ENCODE measurements around the gene SPN.
A peak's percentile ranks its signal among the peaks of the same experiment; 100 is the strongest.
"Not testable (repeated sequence)": the region's sequence is repeated elsewhere in the genome, so short reads cannot be mapped to it uniquely, and the experiment has no call there.

SPN gene

GRCh38 chr16:29646947-29647346 is 16.1 kb upstream of the SPN start:
- no peak for DNase-seq (ENCODE audit: low spot score)

DNA sequence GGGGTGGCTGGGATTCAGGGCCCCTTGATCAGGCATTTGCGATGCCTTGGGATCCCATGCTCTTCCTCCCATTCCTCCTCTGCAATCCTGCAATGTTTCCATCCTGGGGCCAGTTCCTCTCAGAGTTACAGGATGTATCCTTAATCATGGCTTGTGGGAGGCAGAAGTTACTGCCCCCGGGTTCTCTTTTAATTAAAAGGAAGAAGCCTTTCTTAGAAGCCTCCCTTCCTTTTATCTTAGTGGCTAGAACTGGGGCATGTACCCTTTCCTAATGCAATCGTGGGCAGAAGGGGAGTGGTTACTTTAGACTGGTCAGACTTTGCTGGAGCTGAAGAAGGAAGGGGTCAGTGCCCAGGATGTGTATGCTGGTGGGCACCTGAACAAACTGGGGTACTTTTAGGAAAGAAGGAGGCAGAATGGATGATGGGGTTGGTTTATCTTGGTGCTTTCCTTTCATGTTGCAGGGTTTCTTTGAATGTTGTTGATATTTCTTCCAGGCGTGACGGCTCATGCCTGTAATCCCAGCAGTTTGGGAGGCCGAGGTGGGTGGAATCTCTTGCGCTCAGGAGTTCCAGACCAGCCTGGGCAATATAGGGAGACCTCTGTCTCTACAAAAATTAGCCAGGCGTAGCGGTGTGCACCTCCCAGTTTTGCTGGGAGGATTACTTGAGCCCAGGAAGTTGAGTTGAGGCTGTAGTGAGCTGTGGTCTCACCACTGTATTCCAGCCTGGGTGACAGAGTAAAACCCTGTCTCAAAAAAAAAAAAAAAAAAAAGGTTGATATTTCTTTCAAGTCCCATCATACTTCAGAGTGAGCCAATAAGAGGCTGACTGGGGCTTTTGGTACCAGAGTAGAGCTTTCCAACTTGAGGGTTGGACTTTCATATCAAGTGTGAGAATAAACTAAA is 13.2 kb upstream of the SPN start:
- DNase-seq (ENCODE audit: low spot score) = no peak

DNA sequence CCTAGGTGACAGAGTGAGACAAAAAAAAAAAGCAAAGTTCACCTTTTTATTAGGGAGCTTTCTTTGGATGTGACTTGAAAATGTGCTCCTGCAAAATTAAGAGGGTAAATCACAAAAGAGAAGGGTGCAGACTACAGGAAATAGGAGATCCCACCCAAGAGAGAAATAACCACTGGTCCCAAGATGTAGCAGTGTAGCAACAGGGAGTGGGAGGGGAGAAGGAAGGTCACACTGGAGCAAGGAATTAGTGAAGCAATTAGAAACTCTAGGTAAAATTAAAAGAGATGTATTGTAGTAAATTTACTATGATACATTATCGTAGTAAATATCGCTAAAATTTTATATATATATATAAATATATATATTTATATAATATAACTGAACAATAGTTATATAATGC is 12.3 kb upstream of the SPN start:
- no peak for DNase-seq (ENCODE audit: low spot score)

DNA sequence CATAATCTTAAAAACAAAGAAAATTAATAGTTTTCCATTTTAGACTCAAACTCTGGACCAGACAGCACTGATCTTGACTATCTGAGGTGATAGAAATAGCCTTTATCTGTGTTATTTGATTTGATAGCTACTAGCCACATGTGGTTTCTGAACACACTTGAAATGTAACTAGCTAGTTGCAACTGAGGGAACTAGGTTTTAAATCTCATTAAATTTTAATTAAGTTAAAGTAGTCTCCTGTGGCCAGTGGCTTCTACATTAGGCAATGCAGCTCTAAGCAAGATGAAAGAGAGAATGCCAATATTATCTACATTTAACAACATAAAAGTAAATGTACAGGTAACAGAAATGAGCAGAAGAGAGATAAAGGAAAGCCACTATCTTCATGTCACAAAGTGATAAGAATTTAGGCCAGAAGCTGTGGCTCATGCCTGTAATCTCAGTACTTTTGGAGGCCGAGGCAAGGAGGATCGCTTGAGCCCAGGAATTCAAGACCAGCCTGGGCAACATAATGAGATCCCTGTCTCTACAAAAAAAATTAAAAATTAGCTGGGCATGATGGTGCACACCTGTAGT is 11.2 kb upstream of the SPN start:
- no peak for DNase-seq (ENCODE audit: low spot score)

DNA sequence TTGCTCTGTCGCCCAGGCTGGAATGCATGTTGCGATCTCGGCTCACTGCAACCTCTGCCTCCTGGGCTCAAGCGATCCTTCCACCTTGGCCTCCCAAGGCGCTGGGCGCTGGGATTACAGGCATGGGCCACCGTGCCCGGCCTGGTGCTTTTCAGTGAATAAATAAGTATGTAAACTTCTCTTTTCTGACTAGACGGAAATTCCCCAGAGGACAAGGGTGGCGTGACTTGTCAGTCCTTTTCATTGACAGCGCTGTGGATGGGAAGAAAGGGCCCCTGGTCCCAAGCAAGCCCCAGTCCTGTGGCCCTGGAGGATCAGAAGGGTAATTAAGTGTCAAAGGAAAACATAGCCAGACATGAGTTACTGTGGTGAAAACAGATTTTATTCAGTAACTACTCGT is 9.6 kb upstream of the SPN start:
- no peak for DNase-seq (ENCODE audit: low spot score)

- DNase-seq (ENCODE audit: low spot score) = not testable (repeated sequence)
Observed at GRCh38 chr16:29653890-29654289, 9.2 kb upstream of the SPN start.

GRCh38 chr16:29656688-29657523 is 6.1 kb upstream of the SPN start:
- DNase-seq (ENCODE audit: low spot score) = no peak

DNA sequence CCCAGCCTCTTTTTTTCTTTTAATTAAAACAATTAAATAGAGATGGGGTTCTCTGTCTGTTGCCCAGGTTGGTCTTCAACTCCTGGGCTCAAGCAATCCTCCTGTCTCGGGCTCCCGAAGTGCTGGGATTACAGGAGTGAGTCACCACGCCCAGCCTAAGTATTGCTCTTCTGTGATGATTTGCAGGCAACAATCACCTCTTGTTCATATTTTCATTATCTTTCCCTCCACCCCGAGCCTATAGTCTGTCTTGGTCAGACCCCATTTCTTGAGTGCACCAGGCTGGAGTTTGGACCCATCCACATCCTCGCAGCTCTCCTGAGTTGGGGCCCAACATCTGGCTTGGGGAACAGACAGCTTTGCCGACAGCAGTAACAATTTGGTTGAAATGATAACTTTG is 4.3 kb upstream of the SPN start:
- no peak for DNase-seq (ENCODE audit: low spot score)

DNA sequence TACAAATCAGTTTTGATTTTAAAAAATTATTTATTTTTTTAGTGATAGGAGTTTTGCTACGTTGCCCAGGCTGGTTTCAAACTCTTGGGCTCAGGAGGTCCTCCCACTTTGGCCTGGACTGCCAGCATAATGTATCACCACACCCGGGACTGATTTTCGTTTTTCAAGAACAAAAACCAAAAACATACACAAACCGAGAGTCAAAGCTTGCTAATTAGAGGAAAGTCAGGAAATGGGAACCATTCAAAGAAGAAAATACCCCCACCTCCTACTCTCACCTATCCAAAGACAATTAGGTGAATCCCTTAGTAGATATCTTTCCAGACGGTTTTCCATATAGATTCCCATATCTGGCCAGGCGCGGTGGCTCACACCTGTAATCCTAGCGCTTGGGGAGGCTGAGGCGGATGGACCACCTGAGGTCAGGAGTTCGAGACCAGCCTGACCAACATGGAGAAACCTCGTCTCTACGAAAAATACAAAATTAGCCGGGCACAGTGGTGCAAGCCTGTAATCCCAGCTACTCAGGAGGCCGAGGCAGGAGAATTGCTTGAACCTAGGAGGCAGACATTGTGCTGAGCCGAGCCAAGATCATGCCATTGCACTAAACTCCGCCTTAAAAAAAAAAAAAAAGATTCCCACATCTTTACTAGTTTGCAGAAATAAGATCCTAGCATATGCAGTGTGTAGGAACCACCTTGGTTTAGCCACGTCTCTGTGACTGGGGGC is 883 bp upstream of the SPN start:
- no peak for DNase-seq (ENCODE audit: low spot score)

DNA sequence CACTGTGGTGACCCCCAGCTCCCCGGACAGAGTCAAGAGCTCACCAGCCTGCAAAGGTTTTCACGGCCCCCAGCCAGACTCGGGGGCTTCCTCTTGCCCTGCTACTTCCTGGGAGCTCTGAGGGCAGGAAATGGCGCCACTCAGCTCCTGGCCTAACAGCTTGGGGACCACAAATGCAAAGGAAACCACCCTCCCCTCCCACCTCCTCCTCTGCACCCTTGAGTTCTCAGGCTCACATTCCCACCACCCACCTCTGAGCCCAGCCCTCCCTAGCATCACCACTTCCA is 375 bp upstream of the SPN start:
- no peak for DNase-seq (ENCODE audit: low spot score)

- no peak for DNase-seq (ENCODE audit: low spot score)
Observed at GRCh38 chr16:29663807-29664090, 702 bp downstream of the SPN start.

DNA sequence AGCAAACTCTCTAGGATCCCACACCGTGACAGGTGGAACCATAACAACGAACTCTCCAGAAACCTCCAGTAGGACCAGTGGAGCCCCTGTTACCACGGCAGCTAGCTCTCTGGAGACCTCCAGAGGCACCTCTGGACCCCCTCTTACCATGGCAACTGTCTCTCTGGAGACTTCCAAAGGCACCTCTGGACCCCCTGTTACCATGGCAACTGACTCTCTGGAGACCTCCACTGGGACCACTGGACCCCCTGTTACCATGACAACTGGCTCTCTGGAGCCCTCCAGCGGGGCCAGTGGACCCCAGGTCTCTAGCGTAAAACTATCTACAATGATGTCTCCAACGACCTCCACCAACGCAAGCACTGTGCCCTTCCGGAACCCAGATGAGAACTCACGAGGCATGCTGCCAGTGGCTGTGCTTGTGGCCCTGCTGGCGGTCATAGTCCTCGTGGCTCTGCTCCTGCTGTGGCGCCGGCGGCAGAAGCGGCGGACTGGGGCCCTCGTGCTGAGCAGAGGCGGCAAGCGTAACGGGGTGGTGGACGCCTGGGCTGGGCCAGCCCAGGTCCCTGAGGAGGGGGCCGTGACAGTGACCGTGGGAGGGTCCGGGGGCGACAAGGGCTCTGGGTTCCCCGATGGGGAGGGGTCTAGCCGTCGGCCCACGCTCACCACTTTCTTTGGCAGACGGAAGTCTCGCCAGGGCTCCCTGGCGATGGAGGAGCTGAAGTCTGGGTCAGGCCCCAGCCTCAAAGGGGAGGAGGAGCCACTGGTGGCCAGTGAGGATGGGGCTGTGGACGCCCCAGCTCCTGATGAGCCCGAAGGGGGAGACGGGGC is 1.3 kb downstream of the SPN start:
- peak; percentile 32 for DNase-seq (ENCODE audit: low spot score)

- DNase-seq (ENCODE audit: low spot score) = peak; percentile 52
Observed at GRCh38 chr16:29665294-29666077, 2.4 kb downstream of the SPN start.

- not testable (repeated sequence) for DNase-seq (ENCODE audit: low spot score)
Observed at GRCh38 chr16:29667322-29667610, 4.2 kb downstream of the SPN start.

GRCh38 chr16:29667755-29668154 is 4.7 kb downstream of the SPN start:
- no peak for DNase-seq (ENCODE audit: low spot score)

DNA sequence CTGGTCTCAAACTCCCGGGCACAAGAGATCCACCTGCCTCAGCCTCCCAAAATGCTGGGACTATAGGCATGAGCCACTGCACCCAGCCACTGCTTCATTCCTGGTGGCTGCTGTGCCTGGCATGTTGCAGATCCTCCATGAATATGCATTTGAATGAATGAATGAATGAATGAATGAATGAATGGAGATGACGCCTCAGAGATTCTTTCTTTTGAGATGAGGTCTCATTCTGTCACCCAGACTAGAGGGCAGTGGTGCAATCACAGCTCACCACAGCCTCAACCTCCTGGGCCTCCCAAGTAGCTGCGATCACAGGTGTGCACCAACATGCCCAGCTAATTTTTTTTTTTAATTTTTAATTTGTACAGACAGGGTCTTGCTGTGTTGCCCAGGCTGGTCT is 5.2 kb downstream of the SPN start:
- DNase-seq (ENCODE audit: low spot score) = no peak

DNA sequence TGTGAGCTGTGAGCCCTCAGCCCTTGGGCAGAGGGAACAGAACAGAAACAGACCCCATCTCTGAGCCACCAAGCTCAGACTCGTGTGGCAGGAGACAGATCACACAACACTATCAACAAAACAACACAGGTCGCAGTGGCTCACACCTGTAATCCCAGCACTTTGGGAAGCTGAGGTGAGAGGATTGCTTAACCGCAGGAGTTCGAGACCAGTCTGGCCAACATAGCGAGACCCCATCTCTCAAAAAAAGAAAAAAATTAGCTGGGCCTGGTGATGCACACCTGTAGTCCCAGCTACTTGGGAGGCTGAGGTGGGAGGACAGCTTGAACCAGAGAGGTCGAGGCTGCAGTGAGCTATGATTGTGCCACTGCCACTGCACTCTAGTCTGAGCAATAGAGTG is 10.5 kb downstream of the SPN start:
- no peak for DNase-seq (ENCODE audit: low spot score)

- DNase-seq (ENCODE audit: low spot score) = no peak
Observed at GRCh38 chr16:29674188-29674587, 11.1 kb downstream of the SPN start.

DNA sequence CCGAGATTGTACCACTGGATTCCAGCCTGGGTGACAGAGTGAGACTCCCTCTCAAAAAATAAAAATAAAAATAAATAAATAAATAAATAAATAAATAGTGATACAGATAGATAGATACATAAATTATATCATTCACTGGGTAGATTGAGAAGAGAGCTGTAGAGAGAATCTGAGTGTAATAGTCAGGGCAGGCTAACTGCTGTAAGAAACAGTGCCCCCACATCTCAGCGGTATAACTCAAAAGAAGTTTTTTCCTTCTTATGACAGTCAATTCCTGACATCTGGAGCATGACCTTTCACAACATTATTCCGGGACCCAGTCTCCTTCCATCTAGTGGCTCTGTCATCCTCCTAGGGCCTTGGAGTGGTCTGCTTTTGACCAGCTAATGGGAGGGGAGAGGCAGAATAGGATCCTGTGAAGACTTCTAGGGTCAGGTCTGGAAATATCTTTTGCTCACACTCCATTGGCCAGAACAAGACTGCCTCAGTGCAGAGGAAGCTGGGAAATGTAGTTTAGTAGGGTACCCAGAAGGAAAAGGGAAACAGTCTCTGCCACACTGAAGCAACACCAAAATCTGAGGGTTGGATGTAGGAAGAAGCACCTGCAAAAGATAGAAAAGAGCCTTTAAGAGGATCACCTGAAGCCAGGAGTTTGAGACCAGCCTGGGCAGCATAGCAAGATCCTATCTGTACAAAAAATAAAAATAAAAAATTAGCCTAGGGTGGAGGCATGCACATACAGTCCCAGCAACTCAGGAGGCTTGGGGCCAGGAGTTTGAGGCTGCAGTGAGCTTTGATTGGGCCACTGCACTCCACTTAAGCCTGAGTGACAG is 13.0 kb downstream of the SPN start:
- DNase-seq (ENCODE audit: low spot score) = no peak

All from CD4-positive, alpha-beta T cell treated with Interleukin-2 at 100 ng/mL for 4 hours (primary cell).